Activated CD8-positive, alpha-beta T cell treated with anti-CD3 and anti-CD28 coated beads, Interleukin-2, amount 10 ng/mL, durations not matched to agents 7 days and 5 days (primary cell): ENCODE results near the gene RPH3AL. TPM values are rescaled to one million over a fixed set of nuclear protein-coding genes. Genes with fewer than 3 reads are reported as not detected.
"Not testable (repeated sequence)": the region's sequence is repeated elsewhere in the genome, so short reads cannot be mapped to it uniquely, and the experiment has no call there.

Source experiments
- ATAC-seq: fragments of 150-1000 bp; cut with Tn5 transposase; one replicate; pipeline ENCODE4 v1.10.0; 2021; ENCODE audit warnings: moderate library complexity
- CTCF ChIA-PET: fragments of 350-600 bp; sonication (Branson Sonifier 250); formaldehyde crosslinking; loops from one replicate; lab custom pipeline; 2021; ENCODE audit warnings: antibody characterized with exemption; lab: Charles Lee
- POLR2A ChIA-PET: fragments of 350-600 bp; sonication (Branson Sonifier 250); formaldehyde crosslinking; loops from one replicate; lab custom pipeline; 2021; ENCODE audit warnings: antibody characterized with exemption; lab: Charles Lee
- DNase-seq: peaks from one replicate; pipeline ENCODE4 v3.0.0-alpha.2; 2020
- H3K27ac Mint-ChIP-seq: one replicate; pipeline ENCODE4 v1.8.0; 2021; ENCODE audit warnings: mild to moderate bottlenecking, mixed read lengths
- H3K27me3 Mint-ChIP-seq: one replicate; pipeline ENCODE4 v1.8.0; 2021; ENCODE audit warnings: low read depth, mixed read lengths
- H3K36me3 Mint-ChIP-seq: one replicate; pipeline ENCODE4 v1.8.0; 2021; ENCODE audit warnings: low read depth, mixed read lengths
- H3K4me1 Mint-ChIP-seq: one replicate; pipeline ENCODE4 v1.8.0; 2021; ENCODE audit warnings: low read depth, mixed read lengths
- H3K4me3 Mint-ChIP-seq: one replicate; pipeline ENCODE4 v1.8.0; 2021; ENCODE audit warnings: mild to moderate bottlenecking, mixed read lengths
- H3K9me3 Mint-ChIP-seq: one replicate; pipeline ENCODE4 v1.8.0; 2022; ENCODE audit warnings: mixed read lengths; ENCODE audit not compliant: insufficient read depth
- total RNA-seq, 2 experiments: library from RNA; stranded (reverse); gene quantifications; one replicate each; pipeline ENCODE4 v1.2.3, GENCODE V29; 2021

The RPH3AL gene
- total RNA-seq, 2 experiments from 2014 or later = 2.5 to 3.8 TPM

GRCh38 chr17:247767-248166 is 104.8 kb downstream of the RPH3AL start:
- POLR2A ChIA-PET = no interaction called here
- CTCF ChIA-PET = no interaction called here
- Mint-ChIP-seq H3K27me3 (no peaks in the 10 kb centered on the region), H3K4me1 (no peaks in the 10 kb centered on the region), H3K9me3 (no peaks in the 10 kb centered on the region), H3K4me3 (no peak overlapping the region), H3K27ac (no peak overlapping the region), H3K36me3 (no peaks in the 10 kb centered on the region)
- no peak for DNase-seq
- no peak for ATAC-seq

GRCh38 chr17:246851-247421 is 105.7 kb downstream of the RPH3AL start:
- Mint-ChIP-seq H3K36me3 (no peaks in the 10 kb centered on the region), H3K4me1 (no peaks in the 10 kb centered on the region), H3K4me3 (no peak overlapping the region), H3K27ac (no peak overlapping the region), H3K27me3 (no peaks in the 10 kb centered on the region), H3K9me3 (no peaks in the 10 kb centered on the region)
- POLR2A ChIA-PET = no interaction called here
- CTCF ChIA-PET = no interaction called here
- DNase-seq = no peak
- ATAC-seq = no peak

- no peak overlapping the region for H3K4me3 Mint-ChIP-seq
- no peaks in the 10 kb centered on the region for H3K36me3 Mint-ChIP-seq
- no peak for ATAC-seq
- CTCF ChIA-PET = no interaction called here
- DNase-seq = no peak
- no peaks in the 10 kb centered on the region for H3K9me3 Mint-ChIP-seq
- H3K27ac Mint-ChIP-seq = no peak overlapping the region
- H3K4me1 Mint-ChIP-seq = no peaks in the 10 kb centered on the region
- H3K27me3 Mint-ChIP-seq = no peaks in the 10 kb centered on the region
- POLR2A ChIA-PET = no interaction called here
Measured at GRCh38 chr17:246226-246625, 106.4 kb downstream of the RPH3AL start.

GRCh38 chr17:245611-246010 is 107.0 kb downstream of the RPH3AL start:
- POLR2A ChIA-PET = no interaction called here
- no peaks in the 10 kb centered on the region for H3K36me3 Mint-ChIP-seq
- H3K4me3 Mint-ChIP-seq = no peak overlapping the region
- H3K27me3 Mint-ChIP-seq = no peaks in the 10 kb centered on the region
- no peaks in the 10 kb centered on the region for H3K9me3 Mint-ChIP-seq
- H3K27ac Mint-ChIP-seq = no peak overlapping the region
- ATAC-seq (no peak), DNase-seq (no peak)
- CTCF ChIA-PET = no interaction called here
- H3K4me1 Mint-ChIP-seq = no peaks in the 10 kb centered on the region

GRCh38 chr17:245020-245419 is 107.6 kb downstream of the RPH3AL start:
- CTCF ChIA-PET = no interaction called here
- POLR2A ChIA-PET = no interaction called here

GRCh38 chr17:243924-244323 is 108.7 kb downstream of the RPH3AL start:
- POLR2A ChIA-PET, H3K9me3 Mint-ChIP-seq, H3K36me3 Mint-ChIP-seq, DNase-seq, H3K27me3 Mint-ChIP-seq, ATAC-seq, CTCF ChIA-PET, H3K4me1 Mint-ChIP-seq, H3K27ac Mint-ChIP-seq, H3K4me3 Mint-ChIP-seq: not testable (repeated sequence)

More at GRCh38 chr17:245020-245419, 107.6 kb downstream of the RPH3AL start:
- no peak for DNase-seq
- H3K4me3 Mint-ChIP-seq = no peak overlapping the region
- H3K27me3 Mint-ChIP-seq = no peaks in the 10 kb centered on the region
- H3K9me3 Mint-ChIP-seq = no peaks in the 10 kb centered on the region
- H3K36me3 Mint-ChIP-seq = no peaks in the 10 kb centered on the region
- ATAC-seq = no peak
- no peaks in the 10 kb centered on the region for H3K4me1 Mint-ChIP-seq
- no peak overlapping the region for H3K27ac Mint-ChIP-seq

GRCh38 chr17:238964-239259 is 113.7 kb downstream of the RPH3AL start:
- H3K36me3 Mint-ChIP-seq = no peaks in the 10 kb centered on the region
- no peak overlapping the region for H3K4me3 Mint-ChIP-seq
- ChIA-PET CTCF (no interaction called here), POLR2A (no interaction called here)
- H3K4me1 Mint-ChIP-seq = no peaks in the 10 kb centered on the region
- ATAC-seq (no peak), DNase-seq (no peak)
- H3K9me3 Mint-ChIP-seq = no peaks in the 10 kb centered on the region
- H3K27me3 Mint-ChIP-seq = peaks cover 7% of the 10 kb centered on the region
- H3K27ac Mint-ChIP-seq = no peak overlapping the region

GRCh38 chr17:238071-238963 is 114.3 kb downstream of the RPH3AL start:
- no peak overlapping the region for H3K27ac Mint-ChIP-seq
- no peaks in the 10 kb centered on the region for H3K9me3 Mint-ChIP-seq
- no peaks in the 10 kb centered on the region for H3K36me3 Mint-ChIP-seq
- peaks cover 7% of the 10 kb centered on the region for H3K27me3 Mint-ChIP-seq
- no peak overlapping the region for H3K4me3 Mint-ChIP-seq
- CTCF ChIA-PET = no interaction called here
- POLR2A ChIA-PET = no interaction called here
- H3K4me1 Mint-ChIP-seq = no peaks in the 10 kb centered on the region
- DNase-seq (no peak), ATAC-seq (no peak)

- ATAC-seq (no peak), DNase-seq (no peak)
- H3K4me1 Mint-ChIP-seq = no peaks in the 10 kb centered on the region
Measured at GRCh38 chr17:237406-237955, 115.1 kb downstream of the RPH3AL start.

GRCh38 chr17:236641-237405 is 115.8 kb downstream of the RPH3AL start:
- Mint-ChIP-seq H3K36me3 (no peaks in the 10 kb centered on the region), H3K27me3 (peaks cover 7% of the 10 kb centered on the region), H3K4me1 (no peaks in the 10 kb centered on the region), H3K4me3 (no peak overlapping the region), H3K27ac (no peak overlapping the region), H3K9me3 (no peaks in the 10 kb centered on the region)
- DNase-seq (no peak), ATAC-seq (no peak)
- ChIA-PET POLR2A (no interaction called here), CTCF (no interaction called here)

More at GRCh38 chr17:237406-237955, 115.1 kb downstream of the RPH3AL start:
- POLR2A ChIA-PET = no interaction called here
- H3K4me3 Mint-ChIP-seq = no peak overlapping the region
- H3K27me3 Mint-ChIP-seq = peaks cover 7% of the 10 kb centered on the region
- no peak overlapping the region for H3K27ac Mint-ChIP-seq
- no peaks in the 10 kb centered on the region for H3K9me3 Mint-ChIP-seq
- CTCF ChIA-PET = no interaction called here
- no peaks in the 10 kb centered on the region for H3K36me3 Mint-ChIP-seq

GRCh38 chr17:235831-236640 is 116.6 kb downstream of the RPH3AL start:
- DNase-seq = no peak
- H3K4me1 Mint-ChIP-seq = no peaks in the 10 kb centered on the region
- ChIA-PET POLR2A (no interaction called here), CTCF (no interaction called here)
- no peak overlapping the region for H3K27ac Mint-ChIP-seq
- no peak for ATAC-seq
- H3K27me3 Mint-ChIP-seq = peaks cover 7% of the 10 kb centered on the region
- no peak overlapping the region for H3K4me3 Mint-ChIP-seq
- no peaks in the 10 kb centered on the region for H3K9me3 Mint-ChIP-seq
- no peaks in the 10 kb centered on the region for H3K36me3 Mint-ChIP-seq
